Raji (cell line): Measurements from ENCODE around the gene ABHD11.

Experiments
- POLR2A ChIP-seq: IDR thresholded peaks from 2 replicates; pipeline ENCODE4 v1.6.1; 2011; ENCODE audit warnings: low read depth, low read length, control low read depth; ENCODE audit not compliant: insufficient read depth

Gene ABHD11

GRCh38 chr7:73738612-73739386 is at the start of gene ABHD11:
ABHD11 (minus strand) TSS chr7:73738802; CDS start chr7:73738770, 32 bp downstream.
- TF ChIP-seq POLR2A = peak; percentile 79

GRCh38 chr7:73786588-73786987 is 48.0 kb upstream of the ABHD11 start:
- no peak for TF ChIP-seq POLR2A

- TF ChIP-seq POLR2A = no peak
Measured at GRCh38 chr7:73779517-73779916, 40.9 kb upstream of the ABHD11 start.

- no peak for TF ChIP-seq POLR2A
Measured at GRCh38 chr7:73778801-73779389, 40.3 kb upstream of the ABHD11 start.

- no peak for TF ChIP-seq POLR2A
Measured at GRCh38 chr7:73774923-73775322, 36.3 kb upstream of the ABHD11 start.

- TF ChIP-seq POLR2A = no peak
Measured at GRCh38 chr7:73773700-73774517, 35.3 kb upstream of the ABHD11 start.

GRCh38 chr7:73770860-73771670 is 32.5 kb upstream of the ABHD11 start:
- no peak for TF ChIP-seq POLR2A

- TF ChIP-seq POLR2A = no peak
Measured at GRCh38 chr7:73770002-73770859, 31.6 kb upstream of the ABHD11 start, which contains the start of gene CLDN3. CLDN3 (minus strand) TSS chr7:73770270; CDS start chr7:73770049, 221 bp downstream.

GRCh38 chr7:73769481-73770001 is 30.9 kb upstream of the ABHD11 start:
- no peak for TF ChIP-seq POLR2A

- no peak for TF ChIP-seq POLR2A
Measured at GRCh38 chr7:73768641-73769480, 30.3 kb upstream of the ABHD11 start.

GRCh38 chr7:73766556-73767229 is 28.1 kb upstream of the ABHD11 start:
- no peak for TF ChIP-seq POLR2A

- no peak for TF ChIP-seq POLR2A
Measured at GRCh38 chr7:73762659-73762999, 24.0 kb upstream of the ABHD11 start.
